Type B pancreatic cell (in vitro differentiated cells): ENCODE data around the gene IER3. TPM values are rescaled to one million over a fixed set of nuclear protein-coding genes. Genes with fewer than 3 reads are reported as not detected.

ENCODE experiments used
- DNase-seq: peaks from one replicate; pipeline ENCODE4 v3.0.0; 2021; ENCODE audit warnings: mixed read lengths; ENCODE audit not compliant: unreplicated experiment; ENCODE audit errors: extremely low spot score
- H3K27ac Mint-ChIP-seq: 2 replicates; pipeline ENCODE4 v1.8.0; 2021; ENCODE audit warnings: mild to moderate bottlenecking, mixed read lengths
- H3K27me3 Mint-ChIP-seq: 2 replicates; pipeline ENCODE4 v1.8.0; 2021; ENCODE audit warnings: mixed read lengths
- H3K36me3 Mint-ChIP-seq: 2 replicates; pipeline ENCODE4 v1.8.0; 2021; ENCODE audit warnings: mixed read lengths
- H3K4me1 Mint-ChIP-seq: one replicate; pipeline ENCODE4 v1.8.0; 2021; ENCODE audit warnings: mixed read lengths; ENCODE audit not compliant: unreplicated experiment
- H3K4me3 Mint-ChIP-seq: 2 replicates; pipeline ENCODE4 v1.8.0; 2021; ENCODE audit warnings: mild to moderate bottlenecking, mixed read lengths
- H3K9me3 Mint-ChIP-seq: 2 replicates; pipeline ENCODE4 v1.8.0; 2021; ENCODE audit warnings: mixed read lengths
- total RNA-seq: library from RNA; stranded (reverse); gene quantifications from 2 replicates; pipeline ENCODE4 v1.2.1, GENCODE V29; 2021; ENCODE audit warnings: low replicate concordance
- TF ChIP-seq, protein P1 (sequence below): fragments of 200-600 bp; sonication (generic); conservative IDR thresholded peaks from 2 replicates; pipeline ENCODE4 v1.5.0; 2021; ENCODE audit warnings: antibody characterized with exemption, mild to moderate bottlenecking

The IER3 gene
- total RNA-seq, 1 donor from 2014 or later, result 24.3 TPM

DNA sequence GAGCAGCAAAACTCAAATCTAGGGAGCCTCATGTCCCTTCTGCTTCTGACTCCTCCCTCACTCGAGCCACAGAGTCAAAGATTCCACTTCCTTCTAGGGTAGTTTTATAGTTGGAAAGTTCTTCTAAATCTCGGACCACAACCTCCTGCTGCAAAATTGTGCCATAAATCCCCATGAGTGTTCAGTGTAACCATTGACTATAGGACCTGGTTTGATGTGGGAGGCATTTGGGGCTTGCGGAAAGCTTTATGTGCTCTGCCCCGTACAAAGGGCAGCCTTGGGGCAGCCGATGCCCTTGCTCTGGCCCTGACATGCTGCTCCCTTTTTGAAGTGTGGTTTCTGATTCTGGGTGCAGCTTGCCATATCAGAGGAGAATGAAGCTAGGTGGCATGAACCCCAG lies 43.6 kb upstream of the IER3 start:
- H3K27ac Mint-ChIP-seq, result no peak overlapping the region
- TF ChIP-seq, protein P1, sequence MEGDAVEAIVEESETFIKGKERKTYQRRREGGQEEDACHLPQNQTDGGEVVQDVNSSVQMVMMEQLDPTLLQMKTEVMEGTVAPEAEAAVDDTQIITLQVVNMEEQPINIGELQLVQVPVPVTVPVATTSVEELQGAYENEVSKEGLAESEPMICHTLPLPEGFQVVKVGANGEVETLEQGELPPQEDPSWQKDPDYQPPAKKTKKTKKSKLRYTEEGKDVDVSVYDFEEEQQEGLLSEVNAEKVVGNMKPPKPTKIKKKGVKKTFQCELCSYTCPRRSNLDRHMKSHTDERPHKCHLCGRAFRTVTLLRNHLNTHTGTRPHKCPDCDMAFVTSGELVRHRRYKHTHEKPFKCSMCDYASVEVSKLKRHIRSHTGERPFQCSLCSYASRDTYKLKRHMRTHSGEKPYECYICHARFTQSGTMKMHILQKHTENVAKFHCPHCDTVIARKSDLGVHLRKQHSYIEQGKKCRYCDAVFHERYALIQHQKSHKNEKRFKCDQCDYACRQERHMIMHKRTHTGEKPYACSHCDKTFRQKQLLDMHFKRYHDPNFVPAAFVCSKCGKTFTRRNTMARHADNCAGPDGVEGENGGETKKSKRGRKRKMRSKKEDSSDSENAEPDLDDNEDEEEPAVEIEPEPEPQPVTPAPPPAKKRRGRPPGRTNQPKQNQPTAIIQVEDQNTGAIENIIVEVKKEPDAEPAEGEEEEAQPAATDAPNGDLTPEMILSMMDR, result no peak
- no peaks in the 10 kb centered on the region for H3K4me1 Mint-ChIP-seq

DNA sequence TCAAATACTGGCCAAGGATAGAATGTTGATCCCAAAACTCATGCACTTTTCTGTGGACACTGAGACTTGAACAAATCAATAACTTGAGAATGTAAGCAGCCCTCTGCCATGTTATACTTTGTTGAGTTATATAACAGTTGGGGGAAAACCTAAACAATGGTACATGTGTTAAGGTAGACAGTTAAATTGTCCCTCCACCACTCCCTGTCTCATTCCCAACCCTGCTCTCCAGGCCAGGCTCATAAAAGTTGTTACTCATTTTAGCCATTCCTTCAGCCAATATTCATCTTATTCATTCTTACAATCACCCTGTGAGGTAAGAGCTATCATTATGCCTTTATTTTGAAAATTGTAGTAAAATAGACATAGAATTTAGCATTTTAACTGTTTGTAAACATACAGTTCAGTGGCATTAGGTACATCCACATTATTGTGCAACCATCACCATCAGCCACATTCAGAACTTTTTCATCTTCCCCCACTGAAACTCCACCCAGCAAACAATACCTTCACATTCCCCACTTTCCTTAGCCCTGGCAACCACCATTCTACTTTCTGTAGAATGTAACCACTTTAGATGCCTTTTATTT lies 38.2 kb upstream of the IER3 start:
- Mint-ChIP-seq H3K36me3 (no peaks in the 10 kb centered on the region), H3K9me3 (peaks cover 5% of the 10 kb centered on the region), H3K4me1 (peaks cover 43% of the 10 kb centered on the region), H3K27ac (peak overlapping the region; percentile 80), H3K27me3 (no peaks in the 10 kb centered on the region), H3K4me3 (no peak overlapping the region)
- TF ChIP-seq, protein P1, result no peak
- no peak for DNase-seq

More for the DNA sequence above, 43.6 kb upstream of the IER3 start:
- H3K36me3 Mint-ChIP-seq, result no peaks in the 10 kb centered on the region
- DNase-seq, result no peak
- H3K4me3 Mint-ChIP-seq, result no peak overlapping the region
- no peaks in the 10 kb centered on the region for H3K9me3 Mint-ChIP-seq
- no peaks in the 10 kb centered on the region for H3K27me3 Mint-ChIP-seq

- H3K36me3 Mint-ChIP-seq, result no peaks in the 10 kb centered on the region
- H3K9me3 Mint-ChIP-seq, result peaks cover 5% of the 10 kb centered on the region
- H3K27me3 Mint-ChIP-seq, result no peaks in the 10 kb centered on the region
- peak overlapping the region; percentile 80 for H3K27ac Mint-ChIP-seq
- TF ChIP-seq, protein P1, result no peak
- H3K4me3 Mint-ChIP-seq, result peak overlapping the region; percentile 39
- no peak for DNase-seq
- H3K4me1 Mint-ChIP-seq, result peaks cover 47% of the 10 kb centered on the region
Observed at GRCh38 chr6:30781743-30782424, 37.5 kb upstream of the IER3 start.

DNA sequence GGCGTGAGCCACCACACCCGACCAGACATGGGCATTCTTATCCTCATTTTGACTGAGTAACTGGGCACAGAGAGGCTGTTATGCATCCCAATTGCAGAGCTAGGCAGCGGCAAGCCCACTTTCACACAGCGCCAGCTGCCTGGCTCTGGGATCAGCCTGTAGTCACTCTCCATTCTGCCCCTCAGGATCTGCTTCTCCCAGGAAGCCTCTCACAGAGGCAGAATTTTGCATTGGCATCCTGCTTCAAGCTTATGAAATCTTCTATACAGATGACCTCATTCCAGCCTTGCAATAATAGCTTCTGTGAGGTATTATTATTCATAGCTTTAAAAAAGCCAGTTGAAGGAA lies 37.0 kb upstream of the IER3 start:
- Mint-ChIP-seq H3K27me3 (no peaks in the 10 kb centered on the region), H3K9me3 (peaks cover 5% of the 10 kb centered on the region), H3K4me1 (peaks cover 47% of the 10 kb centered on the region), H3K27ac (peak overlapping the region; percentile 80), H3K4me3 (no peak overlapping the region), H3K36me3 (no peaks in the 10 kb centered on the region)
- DNase-seq, result no peak
- TF ChIP-seq, protein P1, result no peak

DNA sequence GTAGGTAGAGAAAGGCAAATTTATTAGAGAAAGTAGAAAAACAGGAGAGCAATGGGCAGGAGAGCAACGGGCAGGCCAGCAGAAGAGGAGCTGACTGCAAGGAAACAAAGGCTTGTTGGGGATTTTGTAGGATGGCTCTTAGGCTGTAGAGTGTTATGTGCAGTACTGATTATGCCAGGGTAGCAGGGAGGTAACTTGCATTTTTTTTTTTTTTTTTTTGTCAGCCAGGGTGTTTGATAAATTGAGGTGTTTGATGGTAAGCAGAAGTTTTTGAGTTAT lies 36.2 kb upstream of the IER3 start:
- TF ChIP-seq, protein P1, result no peak
- peaks cover 5% of the 10 kb centered on the region for H3K9me3 Mint-ChIP-seq
- H3K4me1 Mint-ChIP-seq, result peaks cover 47% of the 10 kb centered on the region
- no peak overlapping the region for H3K4me3 Mint-ChIP-seq
- H3K36me3 Mint-ChIP-seq, result no peaks in the 10 kb centered on the region
- DNase-seq, result no peak
- H3K27ac Mint-ChIP-seq, result peak overlapping the region; percentile 7
- no peaks in the 10 kb centered on the region for H3K27me3 Mint-ChIP-seq
